GM06990 (cell line): ENCODE data around the gene MSX1.

Source experiments
- DNase-seq: peaks from one replicate; pipeline ENCODE4 v3.0.0-alpha.2; 2011; ENCODE audit not compliant: insufficient read length; ENCODE audit errors: extremely low read depth
- H3K27me3 ChIP-seq: replicated peaks from 2 replicates; pipeline ENCODE4 v1.6.0; 2011; ENCODE audit warnings: low read length; ENCODE audit not compliant: control insufficient read depth, insufficient read depth
- H3K36me3 ChIP-seq: 2 replicates; pipeline ENCODE4 v1.5.1; 2011; ENCODE audit warnings: low read length; ENCODE audit not compliant: control insufficient read depth, insufficient read depth
- H3K4me3 ChIP-seq: replicated peaks from 2 replicates; pipeline ENCODE4 v1.5.1; 2011; ENCODE audit warnings: low read depth, mild to moderate bottlenecking, control low read depth, low read length
- CTCF ChIP-seq: IDR thresholded peaks from 2 replicates; pipeline ENCODE4 v1.5.1; 2011; ENCODE audit warnings: low read length, control low read depth, mild to moderate bottlenecking, inconsistent platforms; ENCODE audit not compliant: insufficient read depth, poor library complexity, severe bottlenecking

Gene MSX1

GRCh38 chr4:4887426-4887825, 28.0 kb downstream of the MSX1 start:
- no peak for DNase-seq
- Histone ChIP-seq H3K4me3 (no peak overlapping the region), H3K27me3 (peaks cover 2% of the 10 kb centered on the region; the same call in 1 of the 2 replicates), H3K36me3 (no peaks in the 10 kb centered on the region)
- TF ChIP-seq CTCF, result no peak

GRCh38 chr4:4888695-4889094, 29.2 kb downstream of the MSX1 start:
- no peak for DNase-seq
- H3K27me3 ChIP-seq, result peaks cover 2% of the 10 kb centered on the region; the same call in 1 of the 2 replicates
- no peaks in the 10 kb centered on the region for H3K36me3 ChIP-seq
- TF ChIP-seq CTCF, result peak; percentile 34
- no peak overlapping the region for H3K4me3 ChIP-seq

- Histone ChIP-seq H3K4me3 (no peak overlapping the region), H3K27me3 (peaks cover 2% of the 10 kb centered on the region; the same call in 1 of the 2 replicates), H3K36me3 (no peaks in the 10 kb centered on the region)
- no peak for DNase-seq
- TF ChIP-seq CTCF, result no peak
Measured at GRCh38 chr4:4889781-4890180, 30.3 kb downstream of the MSX1 start.

- peaks cover 2% of the 10 kb centered on the region; the same call in 1 of the 2 replicates for H3K27me3 ChIP-seq
- no peak for TF ChIP-seq CTCF
- DNase-seq, result no peak
- no peaks in the 10 kb centered on the region for H3K36me3 ChIP-seq
- no peak overlapping the region for H3K4me3 ChIP-seq
Measured at GRCh38 chr4:4890574-4891255, 31.2 kb downstream of the MSX1 start.

GRCh38 chr4:4893721-4894120, 34.3 kb downstream of the MSX1 start:
- no peak for DNase-seq
- H3K27me3 ChIP-seq, result no peaks in the 10 kb centered on the region; the same call in 1 of the 2 replicates

More at GRCh38 chr4:4893721-4894120, 34.3 kb downstream of the MSX1 start:
- Histone ChIP-seq H3K36me3 (no peaks in the 10 kb centered on the region), H3K4me3 (no peak overlapping the region)
- TF ChIP-seq CTCF, result no peak
